Neural crest cell (in vitro differentiated cells): ENCODE data around the gene PER1. TPM values are rescaled to one million over a fixed set of nuclear protein-coding genes. Genes with fewer than 3 reads are reported as not detected.

Experiments
- DNase-seq: peaks from one replicate; pipeline ENCODE4 v3.0.0; 2021; ENCODE audit warnings: low read depth, mixed read lengths, low spot score
- H3K27ac Mint-ChIP-seq: one replicate; pipeline ENCODE4 v1.8.0; 2021; ENCODE audit warnings: mild to moderate bottlenecking, mixed read lengths; ENCODE audit not compliant: unreplicated experiment
- H3K27me3 Mint-ChIP-seq: 2 replicates; pipeline ENCODE4 v1.8.0; 2021; ENCODE audit warnings: low read depth, mild to moderate bottlenecking, mixed read lengths
- H3K36me3 Mint-ChIP-seq: 2 replicates; pipeline ENCODE4 v1.8.0; 2021; ENCODE audit warnings: low read depth, mild to moderate bottlenecking, mixed read lengths
- H3K4me1 Mint-ChIP-seq: 2 replicates; pipeline ENCODE4 v1.8.0; 2021; ENCODE audit warnings: mixed read lengths
- H3K4me3 Mint-ChIP-seq: one replicate; pipeline ENCODE4 v1.8.0; 2021; ENCODE audit warnings: mild to moderate bottlenecking, mixed read lengths
- H3K9me3 Mint-ChIP-seq: 2 replicates; pipeline ENCODE4 v1.8.0; 2021; ENCODE audit warnings: mixed read lengths
- CTCF ChIP-seq: fragments of 200-600 bp; sonication (generic); conservative IDR thresholded peaks from 2 replicates; pipeline ENCODE4 v1.5.0; 2021; ENCODE audit warnings: antibody characterized with exemption, mild to moderate bottlenecking
- total RNA-seq: library from RNA; stranded (reverse); gene quantifications from 2 replicates; pipeline ENCODE4 v1.2.1, GENCODE V29; 2021

The PER1 gene
- total RNA-seq, 1 donor from 2014 or later, result 38.3 TPM

GRCh38 chr17:8101721-8102120 is 50.5 kb downstream of the PER1 start:
- Mint-ChIP-seq H3K27me3 (peaks cover 25% of the 10 kb centered on the region), H3K4me1 (no peaks in the 10 kb centered on the region), H3K4me3 (no peak overlapping the region), H3K36me3 (no peaks in the 10 kb centered on the region), H3K9me3 (no peaks in the 10 kb centered on the region), H3K27ac (no peak overlapping the region)
- TF ChIP-seq CTCF, result no peak
- no peak for DNase-seq

- Mint-ChIP-seq H3K27me3 (peaks cover 26% of the 10 kb centered on the region), H3K27ac (no peak overlapping the region), H3K4me3 (no peak overlapping the region), H3K4me1 (no peaks in the 10 kb centered on the region), H3K9me3 (no peaks in the 10 kb centered on the region), H3K36me3 (no peaks in the 10 kb centered on the region)
- no peak for TF ChIP-seq CTCF
- no peak for DNase-seq
These were observed 51.4 kb downstream of the PER1 start for GRCh38 chr17:8100763-8101162.

- H3K9me3 Mint-ChIP-seq, result no peaks in the 10 kb centered on the region
- no peak overlapping the region for H3K4me3 Mint-ChIP-seq
- peaks cover 30% of the 10 kb centered on the region for H3K27me3 Mint-ChIP-seq
- no peaks in the 10 kb centered on the region for H3K36me3 Mint-ChIP-seq
- H3K4me1 Mint-ChIP-seq, result no peaks in the 10 kb centered on the region
- TF ChIP-seq CTCF, result no peak
- DNase-seq, result no peak
- H3K27ac Mint-ChIP-seq, result no peak overlapping the region
These were observed 52.1 kb downstream of the PER1 start for GRCh38 chr17:8100111-8100510.

- no peak for DNase-seq
- no peak for TF ChIP-seq CTCF
- no peaks in the 10 kb centered on the region for H3K9me3 Mint-ChIP-seq
- no peak overlapping the region for H3K27ac Mint-ChIP-seq
- no peaks in the 10 kb centered on the region for H3K36me3 Mint-ChIP-seq
- no peaks in the 10 kb centered on the region for H3K4me1 Mint-ChIP-seq
- H3K27me3 Mint-ChIP-seq, result peaks cover 46% of the 10 kb centered on the region
- H3K4me3 Mint-ChIP-seq, result no peak overlapping the region
These were observed 55.7 kb downstream of the PER1 start for GRCh38 chr17:8096541-8096940.

- H3K27me3 Mint-ChIP-seq, result peaks cover 57% of the 10 kb centered on the region
- no peak overlapping the region for H3K4me3 Mint-ChIP-seq
- H3K36me3 Mint-ChIP-seq, result no peaks in the 10 kb centered on the region
- H3K4me1 Mint-ChIP-seq, result no peaks in the 10 kb centered on the region
- no peak overlapping the region for H3K27ac Mint-ChIP-seq
- H3K9me3 Mint-ChIP-seq, result no peaks in the 10 kb centered on the region
- no peak for DNase-seq
- no peak for TF ChIP-seq CTCF
These were observed 56.8 kb downstream of the PER1 start for GRCh38 chr17:8095361-8095760.
